Loucy (cell line): ENCODE results near the gene NELFB.
A peak's percentile ranks its signal among the peaks of the same experiment; 100 is the strongest.

Experiments used
- H2AFZ ChIP-seq: fragments of 200-600 bp; sonication (generic); 2 replicates; pipeline ENCODE4 v1.6.0; 2016; ENCODE audit warnings: antibody characterized with exemption, mild to moderate bottlenecking, low read length, moderate library complexity
- H3F3A ChIP-seq: fragments of 200-600 bp; 2 replicates; pipeline ENCODE4 v1.6.0; 2016; ENCODE audit warnings: antibody characterized with exemption, low read depth, mild to moderate bottlenecking
- H3K27me3 ChIP-seq: fragments of 200-600 bp; sonication (generic); 2 replicates; pipeline ENCODE4 v1.6.1; 2014; ENCODE audit warnings: low read length, mild to moderate bottlenecking; ENCODE audit not compliant: insufficient read depth, poor library complexity, severe bottlenecking
- H3K36me3 ChIP-seq: fragments of 200-600 bp; sonication (generic); 2 replicates; pipeline ENCODE4 v1.6.1; 2016; ENCODE audit warnings: low read length; ENCODE audit not compliant: insufficient read depth
- H3K4me1 ChIP-seq: fragments of 200-600 bp; sonication (generic); 2 replicates; pipeline ENCODE4 v1.5.1; 2014; ENCODE audit warnings: low read length, mild to moderate bottlenecking; ENCODE audit not compliant: insufficient read depth, poor library complexity, severe bottlenecking
- H3K4me2 ChIP-seq: fragments of 200-600 bp; sonication (generic); 2 replicates; pipeline ENCODE4 v1.6.0; 2014; ENCODE audit warnings: antibody characterized with exemption, low read length, low read depth, mild to moderate bottlenecking; ENCODE audit not compliant: poor library complexity, severe bottlenecking
- H3K4me3 ChIP-seq: fragments of 200-600 bp; sonication (generic); 2 replicates; pipeline ENCODE4 v1.5.1; 2014; ENCODE audit warnings: low read length, mild to moderate bottlenecking, mixed read lengths; ENCODE audit not compliant: poor library complexity, severe bottlenecking
- H3K79me2 ChIP-seq: fragments of 200-600 bp; sonication (generic); 2 replicates; pipeline ENCODE4 v1.6.1; 2014; ENCODE audit warnings: low read length; ENCODE audit not compliant: insufficient read depth
- H3K9ac ChIP-seq: fragments of 200-600 bp; sonication (generic); 2 replicates; pipeline ENCODE4 v1.6.0; 2014; ENCODE audit warnings: mild to moderate bottlenecking, low read depth, low read length, moderate library complexity; ENCODE audit not compliant: poor library complexity, severe bottlenecking
- H3K9me2 ChIP-seq: fragments of 200-600 bp; sonication (generic); replicated peaks from 2 replicates; pipeline ENCODE4 v1.6.1; 2016; ENCODE audit warnings: low read depth, low read length, mixed read lengths
- H3K9me3 ChIP-seq: fragments of 200-600 bp; sonication (generic); 2 replicates; pipeline ENCODE4 v1.6.1; 2014; ENCODE audit warnings: mild to moderate bottlenecking, antibody characterized with exemption, low read length, low read depth; ENCODE audit not compliant: insufficient read depth
- H4K20me1 ChIP-seq: fragments of 200-600 bp; sonication (generic); 2 replicates; pipeline ENCODE4 v1.6.0; 2014; ENCODE audit warnings: antibody characterized with exemption, low read length, mild to moderate bottlenecking; ENCODE audit not compliant: insufficient read depth, poor library complexity, severe bottlenecking
- CTCF ChIP-seq: fragments of 200-600 bp; sonication (generic); conservative IDR thresholded peaks from 2 replicates; pipeline ENCODE4 v1.5.1; 2014; ENCODE audit warnings: mild to moderate bottlenecking, antibody characterized with exemption, low read length
- EZH2phosphoT487 ChIP-seq: fragments of 200-600 bp; IDR thresholded peaks from 2 replicates; pipeline ENCODE4 v1.6.1; 2018; ENCODE audit warnings: antibody characterized with exemption, mild to moderate bottlenecking, moderate library complexity, borderline replicate concordance

Gene NELFB

GRCh38 chr9:137286975-137287383, 31.9 kb downstream of the NELFB start:
- Histone ChIP-seq H3K4me2 (no peak overlapping the region), H3K27me3 (no peaks in the 10 kb centered on the region), H2AFZ (no peak overlapping the region), H3K9me2 (no peaks in the 10 kb centered on the region), H3K9ac (no peak overlapping the region), H3K9me3 (no peaks in the 10 kb centered on the region), H3F3A (no peaks in the 10 kb centered on the region), H3K79me2 (no peaks in the 10 kb centered on the region), H3K4me1 (no peaks in the 10 kb centered on the region), H4K20me1 (no peaks in the 10 kb centered on the region), H3K36me3 (no peaks in the 10 kb centered on the region), H3K4me3 (no peak overlapping the region)
- peak; percentile 70 for TF ChIP-seq CTCF
- no peak for TF ChIP-seq EZH2phosphoT487

- no peaks in the 10 kb centered on the region for H3K9me3 ChIP-seq
- TF ChIP-seq CTCF (no peak), EZH2phosphoT487 (no peak)
Observed at GRCh38 chr9:137293094-137293481, 38.0 kb downstream of the NELFB start.

DNA sequence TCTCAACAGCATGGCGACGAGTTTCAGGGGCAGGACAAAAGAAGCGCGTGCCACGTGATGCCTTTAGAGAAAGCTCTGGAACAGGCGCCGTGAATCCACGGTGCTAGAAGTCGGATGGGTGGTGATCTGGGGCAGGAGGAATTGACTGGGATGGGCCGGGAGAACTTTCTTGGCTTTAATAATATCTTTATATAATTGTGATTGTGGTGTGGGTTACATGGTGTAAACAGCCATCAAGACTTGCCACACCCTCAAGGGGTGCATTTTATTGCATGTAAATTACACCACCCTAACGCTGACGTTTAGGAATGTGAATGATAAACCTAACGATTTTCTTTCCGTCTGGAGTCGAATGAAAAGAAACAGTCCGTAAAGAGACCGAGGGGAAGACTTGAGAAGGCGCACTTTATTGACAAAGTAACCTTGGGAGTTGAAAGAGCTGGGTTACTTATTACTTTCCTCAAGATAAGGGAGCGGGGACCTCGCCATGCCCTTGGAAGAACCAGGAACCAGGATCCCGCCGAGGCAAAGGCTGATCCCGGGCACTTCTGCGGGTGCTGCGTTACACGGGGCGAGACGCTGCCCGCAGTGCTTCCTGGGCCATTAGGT, 38.5 kb downstream of the NELFB start:
- H3K4me2 ChIP-seq: no peak overlapping the region
- no peaks in the 10 kb centered on the region for H3K27me3 ChIP-seq
- H2AFZ ChIP-seq: no peak overlapping the region
- H3K9ac ChIP-seq: no peak overlapping the region
- H3K4me1 ChIP-seq: no peaks in the 10 kb centered on the region
- H3K4me3 ChIP-seq: no peak overlapping the region
- no peaks in the 10 kb centered on the region for H3K79me2 ChIP-seq
- H4K20me1 ChIP-seq: no peaks in the 10 kb centered on the region
- no peaks in the 10 kb centered on the region for H3K36me3 ChIP-seq
- no peaks in the 10 kb centered on the region for H3K9me2 ChIP-seq
- H3K9me3 ChIP-seq: no peaks in the 10 kb centered on the region
- H3F3A ChIP-seq: no peaks in the 10 kb centered on the region
- TF ChIP-seq EZH2phosphoT487 (no peak), CTCF (no peak)

More at GRCh38 chr9:137293094-137293481, 38.0 kb downstream of the NELFB start:
- Histone ChIP-seq H3K4me2 (no peak overlapping the region), H3K79me2 (no peaks in the 10 kb centered on the region), H2AFZ (no peak overlapping the region), H3K4me3 (no peak overlapping the region), H4K20me1 (no peaks in the 10 kb centered on the region), H3F3A (no peaks in the 10 kb centered on the region), H3K4me1 (no peaks in the 10 kb centered on the region), H3K36me3 (no peaks in the 10 kb centered on the region), H3K27me3 (no peaks in the 10 kb centered on the region), H3K9me2 (no peaks in the 10 kb centered on the region), H3K9ac (no peak overlapping the region)
